ENCODE data around the gene GRIK3. TPM values are rescaled to one million over a fixed set of nuclear protein-coding genes. Genes with fewer than 3 reads are reported as not detected.

The GRIK3 gene
- total RNA-seq, 2 donors from 2014 or later: 0.30 to 0.55 TPM

GRCh38 chr1:37010011-37010410 lies 24.3 kb downstream of the GRIK3 start:
- no peak for TF ChIP-seq CTCF (IDR thresholded peaks at IDR 0.05)
- no peak for DNase-seq (ENCODE audit: low spot score)
- H3K4me3 ChIP-seq: no peak overlapping the region

GRCh38 chr1:37009521-37009920 lies 24.8 kb downstream of the GRIK3 start:
- no peak for DNase-seq (ENCODE audit: low spot score)
- Histone ChIP-seq H3K36me3 (no peaks in the 10 kb centered on the region), H3K9me3 (no peaks in the 10 kb centered on the region), H3K4me3 (no peak overlapping the region), H3K4me1 (no peaks in the 10 kb centered on the region), H3K27ac (no peak overlapping the region), H3K27me3 (no peaks in the 10 kb centered on the region)
- TF ChIP-seq CTCF (IDR thresholded peaks at IDR 0.05): no peak

More at GRCh38 chr1:37010011-37010410, 24.3 kb downstream of the GRIK3 start:
- Histone ChIP-seq H3K36me3 (no peaks in the 10 kb centered on the region), H3K27ac (no peak overlapping the region), H3K27me3 (no peaks in the 10 kb centered on the region), H3K4me1 (no peaks in the 10 kb centered on the region), H3K9me3 (no peaks in the 10 kb centered on the region)

- no peaks in the 10 kb centered on the region for H3K9me3 ChIP-seq
- H3K4me3 ChIP-seq: no peak overlapping the region
- H3K4me1 ChIP-seq: no peaks in the 10 kb centered on the region
- no peak overlapping the region for H3K27ac ChIP-seq
- no peaks in the 10 kb centered on the region for H3K36me3 ChIP-seq
- H3K27me3 ChIP-seq: no peaks in the 10 kb centered on the region
- no peak for TF ChIP-seq CTCF (IDR thresholded peaks at IDR 0.05)
- no peak for DNase-seq (ENCODE audit: low spot score)
Observed at GRCh38 chr1:37006132-37006868, 28.0 kb downstream of the GRIK3 start.

- no peaks in the 10 kb centered on the region for H3K27me3 ChIP-seq
- no peak overlapping the region for H3K4me3 ChIP-seq
- no peaks in the 10 kb centered on the region for H3K4me1 ChIP-seq
- H3K36me3 ChIP-seq: no peaks in the 10 kb centered on the region
- DNase-seq (ENCODE audit: low spot score): no peak
- H3K27ac ChIP-seq: no peak overlapping the region
- TF ChIP-seq CTCF (IDR thresholded peaks at IDR 0.05): no peak
- no peaks in the 10 kb centered on the region for H3K9me3 ChIP-seq
Observed at GRCh38 chr1:37002898-37003297, 31.4 kb downstream of the GRIK3 start.

GRCh38 chr1:37001703-37002102 lies 32.6 kb downstream of the GRIK3 start:
- no peaks in the 10 kb centered on the region for H3K27me3 ChIP-seq
- H3K36me3 ChIP-seq: no peaks in the 10 kb centered on the region
- H3K4me1 ChIP-seq: no peaks in the 10 kb centered on the region
- TF ChIP-seq CTCF (IDR thresholded peaks at IDR 0.05): no peak
- no peak for DNase-seq (ENCODE audit: low spot score)
- H3K9me3 ChIP-seq: no peaks in the 10 kb centered on the region
- H3K27ac ChIP-seq: no peak overlapping the region
- no peak overlapping the region for H3K4me3 ChIP-seq

GRCh38 chr1:36996106-36996505 lies 38.2 kb downstream of the GRIK3 start:
- H3K9me3 ChIP-seq: no peaks in the 10 kb centered on the region
- H3K4me3 ChIP-seq: no peak overlapping the region
- no peak overlapping the region for H3K27ac ChIP-seq
- no peaks in the 10 kb centered on the region for H3K4me1 ChIP-seq
- TF ChIP-seq CTCF (IDR thresholded peaks at IDR 0.05): no peak
- no peaks in the 10 kb centered on the region for H3K27me3 ChIP-seq
- no peak for DNase-seq (ENCODE audit: low spot score)
- H3K36me3 ChIP-seq: no peaks in the 10 kb centered on the region
